Esophagus squamous epithelium (tissue), 5 donors: ENCODE measurements around the gene TPCN2. TPM values are rescaled to one million over a fixed set of nuclear protein-coding genes. Genes with fewer than 3 reads are reported as not detected.

Experiments
- DNase-seq: peaks from one replicate; lab custom pipeline; 2025; lab: John Stamatoyannopoulos, UW
- H3K27ac ChIP-seq, 4 donors: fragments of 200-600 bp; sonication (generic); one replicate each; pipeline ENCODE4 v1.5.1; 2016 to 2019; ENCODE audit warnings: mild to moderate bottlenecking in 1 of 4
- H3K27me3 ChIP-seq, 4 donors: fragments of 200-600 bp; sonication (generic); 1 replicate in 3 of 4; 2 replicates in 1 of 4; pipeline versions ENCODE4 v1.5.1 to v1.6.0; 2017 to 2021; ENCODE audit warnings: antibody characterized with exemption in 1 of 4
- H3K36me3 ChIP-seq, 3 donors: fragments of 200-600 bp; sonication (generic); one replicate each; pipeline ENCODE4 v1.5.1; 2016 to 2019
- H3K4me1 ChIP-seq, 3 donors: fragments of 200-600 bp; sonication (generic); one replicate each; pipeline ENCODE4 v1.5.1; 2017 to 2019
- H3K4me3 ChIP-seq, 4 donors: fragments of 200-600 bp; sonication (generic); 1 replicate in 3 of 4; 2 replicates in 1 of 4; pipeline ENCODE4 v1.5.1; 2016 to 2019; ENCODE audit warnings: mild to moderate bottlenecking in 2 of 4, moderate library complexity in 1 of 4
- H3K9me3 ChIP-seq, 3 donors: fragments of 200-600 bp; sonication (generic); one replicate each; pipeline ENCODE4 v1.5.1; 2016 to 2019
- POLR2A ChIP-seq, 4 donors: fragments of 450-650 bp; IDR thresholded peaks; one replicate each; pipeline ENCODE4 v1.6.1; 2017; ENCODE audit warnings: antibody characterized with exemption in 4 of 4, mild to moderate bottlenecking in 4 of 4, moderate library complexity in 3 of 4
- WGBS, 2 donors: methylation state at CpG; one replicate each; pipeline ENCODE4 v1.1.5; 2018; 5-methylcytosine and 5-hydroxymethylcytosine counted together
- intact Hi-C: fragments of 100-400 bp; cut with DNase I; formaldehyde crosslinking; loops from one replicate; pipeline ENCODE4 v1.15.0; 2022
- total RNA-seq, 4 donors: library from RNA; depleted of rRNA; stranded (reverse); fragments of >200 nt; gene quantifications; one replicate each; pipeline ENCODE4 v1.1.0, GENCODE V29; 2016
- TF ChIP-seq, protein P1 (sequence below), 6 experiments: fragments of 450-650 bp in 4 of 6; fragments of 200-600 bp in 2 of 6; sonication (generic) in 2 of 6; IDR thresholded peaks; one replicate each; pipeline ENCODE4 v1.5.1; 2016 to 2019; ENCODE audit warnings: antibody characterized with exemption in 6 of 6, mild to moderate bottlenecking in 4 of 6, moderate library complexity in 4 of 6
- donor health status: DM: yes; HTN: yes; CAD: no.

TPCN2 gene
- total RNA-seq, 4 donors from 2014 or later = 7.9 to 12.0 (median 9.1) TPM

- no peak overlapping the region for H3K27ac ChIP-seq
- no peaks in the 10 kb centered on the region for H3K9me3 ChIP-seq
- WGBS, 2 donors = 68 to 76% methylated on average over 2 of the region's 2 CpGs
- H3K4me1 ChIP-seq = peaks cover 0 to 14% (median 0%) of the 10 kb centered on the region in 3 donors
- intact Hi-C loops = no loop called here
- DNase-seq = no peak
- peaks cover 0 to 6% (median 0%) of the 10 kb centered on the region in 4 donors for H3K27me3 ChIP-seq
- TF ChIP-seq, protein P1, sequence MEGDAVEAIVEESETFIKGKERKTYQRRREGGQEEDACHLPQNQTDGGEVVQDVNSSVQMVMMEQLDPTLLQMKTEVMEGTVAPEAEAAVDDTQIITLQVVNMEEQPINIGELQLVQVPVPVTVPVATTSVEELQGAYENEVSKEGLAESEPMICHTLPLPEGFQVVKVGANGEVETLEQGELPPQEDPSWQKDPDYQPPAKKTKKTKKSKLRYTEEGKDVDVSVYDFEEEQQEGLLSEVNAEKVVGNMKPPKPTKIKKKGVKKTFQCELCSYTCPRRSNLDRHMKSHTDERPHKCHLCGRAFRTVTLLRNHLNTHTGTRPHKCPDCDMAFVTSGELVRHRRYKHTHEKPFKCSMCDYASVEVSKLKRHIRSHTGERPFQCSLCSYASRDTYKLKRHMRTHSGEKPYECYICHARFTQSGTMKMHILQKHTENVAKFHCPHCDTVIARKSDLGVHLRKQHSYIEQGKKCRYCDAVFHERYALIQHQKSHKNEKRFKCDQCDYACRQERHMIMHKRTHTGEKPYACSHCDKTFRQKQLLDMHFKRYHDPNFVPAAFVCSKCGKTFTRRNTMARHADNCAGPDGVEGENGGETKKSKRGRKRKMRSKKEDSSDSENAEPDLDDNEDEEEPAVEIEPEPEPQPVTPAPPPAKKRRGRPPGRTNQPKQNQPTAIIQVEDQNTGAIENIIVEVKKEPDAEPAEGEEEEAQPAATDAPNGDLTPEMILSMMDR (IDR thresholded peaks at IDR 0.05) = no peak
- TF ChIP-seq POLR2A (IDR thresholded peaks at IDR 0.05) = no peak
- no peak overlapping the region for H3K4me3 ChIP-seq
- H3K36me3 ChIP-seq = no peaks in the 10 kb centered on the region
Measured at GRCh38 chr11:69041516-69041915, 7.2 kb upstream of the TPCN2 start.

DNA sequence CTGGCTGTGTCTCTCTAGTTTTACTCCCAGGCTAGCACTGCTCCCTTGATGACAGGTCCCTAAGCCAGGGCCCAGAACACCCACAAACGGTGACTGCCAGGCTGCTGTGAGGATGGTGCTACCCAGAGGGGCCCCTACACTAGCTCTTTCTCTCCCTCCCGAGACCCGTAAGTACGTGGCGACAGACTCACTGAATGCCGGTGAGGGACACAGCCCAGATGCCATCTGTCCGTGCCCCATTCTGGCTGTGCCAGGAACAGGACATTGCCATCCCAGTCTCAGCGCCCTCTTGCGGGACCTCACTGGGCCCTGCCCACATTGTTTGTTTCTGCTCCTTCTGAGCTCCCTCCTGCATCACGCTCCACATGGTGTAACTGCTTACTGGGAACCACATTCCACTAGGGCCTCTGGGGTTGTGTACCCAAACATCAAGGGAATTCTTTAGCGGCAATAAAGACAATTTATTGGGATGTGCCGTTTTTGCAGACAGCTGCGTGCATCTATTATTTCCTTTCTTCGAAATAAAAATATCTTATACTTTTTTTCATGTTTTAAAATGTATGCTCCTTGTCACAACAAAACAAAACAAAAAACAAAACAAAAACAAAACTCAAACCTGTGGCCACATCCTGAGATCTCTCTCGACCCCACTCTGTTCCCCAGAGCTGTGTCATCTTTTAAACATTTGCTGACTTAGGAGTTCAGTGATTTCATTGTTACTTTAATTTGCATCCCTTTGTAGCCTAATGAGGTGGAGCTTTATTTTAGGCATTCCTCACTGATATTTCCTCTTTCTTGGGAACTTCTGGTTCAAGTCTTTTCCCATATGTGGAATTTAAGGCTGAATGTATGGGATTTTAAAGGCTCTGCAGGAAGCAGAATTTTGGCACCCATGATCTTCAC is 4.4 kb upstream of the TPCN2 start:
- Histone ChIP-seq H3K9me3 (no peaks in the 10 kb centered on the region), H3K36me3 (no peaks in the 10 kb centered on the region), H3K4me1 (peaks cover 0 to 23% (median 8%) of the 10 kb centered on the region in 3 donors), H3K27me3 (peaks cover 0 to 6% (median 0%) of the 10 kb centered on the region in 4 donors), H3K4me3 (no peak overlapping the region), H3K27ac (peak overlapping the region; percentile 19 to 83 (median 54))
- TF ChIP-seq, protein P1 (IDR thresholded peaks at IDR 0.05) = peak in 5 of 6 experiments; percentile 29 to 60 (median 41)
- TF ChIP-seq POLR2A (IDR thresholded peaks at IDR 0.05) = no peak
- 22 to 26% methylated on average over 15 of the region's 15 CpGs for WGBS, 2 donors
- intact Hi-C loops = no loop called here
- no peak for DNase-seq

DNA sequence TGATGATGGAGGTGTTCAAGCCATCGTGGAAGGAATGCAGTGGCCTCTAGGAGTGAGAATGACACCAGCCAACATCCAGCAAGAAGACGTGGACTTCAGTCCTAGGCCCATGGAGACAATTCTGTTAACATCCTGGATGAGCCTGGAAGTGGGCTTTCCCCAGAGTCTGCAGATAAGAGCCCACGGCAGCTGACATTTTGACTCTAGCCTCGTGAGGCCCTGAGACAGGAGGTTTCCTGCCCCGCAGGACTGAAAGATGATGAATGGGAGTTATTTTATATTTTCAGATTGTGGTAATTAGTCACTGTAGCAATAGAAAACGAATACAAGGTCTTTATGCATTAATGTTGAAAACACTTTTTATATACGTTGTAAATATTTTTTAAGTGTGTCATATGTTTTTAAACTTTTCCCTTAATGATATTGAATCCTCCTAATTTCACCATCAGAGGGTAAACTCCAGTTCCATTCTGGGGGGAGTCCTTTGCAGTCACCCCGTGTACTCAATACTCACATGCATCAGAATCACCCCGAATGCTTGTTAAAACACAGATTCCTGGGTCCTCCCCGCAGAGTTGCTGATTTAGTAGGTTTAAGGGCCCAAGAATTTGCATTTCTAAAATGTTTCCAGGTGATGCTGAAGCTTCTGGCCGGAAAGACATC is 570 bp upstream of the TPCN2 start:
- peak overlapping the region; percentile 89 to 99 (median 96) for H3K27ac ChIP-seq
- H3K27me3 ChIP-seq = no peaks in the 10 kb centered on the region
- intact Hi-C loops = no loop called here
- no peaks in the 10 kb centered on the region for H3K36me3 ChIP-seq
- peaks cover 0 to 61% (median 43%) of the 10 kb centered on the region in 3 donors for H3K4me1 ChIP-seq
- WGBS, 2 donors = 34 to 47% methylated on average over 7 to 8 of the region's 11 CpGs
- no peak for TF ChIP-seq POLR2A (IDR thresholded peaks at IDR 0.05)
- TF ChIP-seq, protein P1 (IDR thresholded peaks at IDR 0.05) = no peak
- H3K4me3 ChIP-seq = peak overlapping the region; percentile 62 to 99 (median 92)
- DNase-seq = no peak
- no peaks in the 10 kb centered on the region for H3K9me3 ChIP-seq

DNA sequence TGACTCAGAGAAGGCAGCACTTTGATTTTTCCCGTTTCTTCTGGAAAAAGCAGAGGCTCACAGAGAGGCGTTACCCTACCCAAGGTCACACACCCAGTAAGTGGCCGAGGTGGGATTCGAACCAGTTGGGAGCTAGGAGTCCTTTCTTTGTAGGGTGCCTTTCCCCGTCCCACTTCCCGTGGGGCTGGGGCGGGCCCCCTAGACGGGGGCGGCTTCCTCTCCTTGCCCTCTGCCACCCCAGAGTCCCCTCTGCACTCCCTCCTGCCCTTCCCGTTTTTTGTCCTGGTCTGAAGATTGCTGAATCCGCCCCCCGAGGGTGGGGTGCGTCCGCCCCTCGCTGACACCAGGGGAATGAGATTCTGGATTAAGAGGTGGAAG is 747 bp downstream of the TPCN2 start:
- H3K4me1 ChIP-seq = peaks cover 0 to 63% (median 49%) of the 10 kb centered on the region in 3 donors
- peak overlapping the region; percentile 62 to 99 (median 92) for H3K4me3 ChIP-seq
- no peak for DNase-seq
- H3K9me3 ChIP-seq = no peaks in the 10 kb centered on the region
- no peaks in the 10 kb centered on the region for H3K27me3 ChIP-seq
- 1 to 3% methylated on average over 6 to 12 of the region's 15 CpGs for WGBS, 2 donors
- intact Hi-C loops = no loop called here
- H3K36me3 ChIP-seq = peaks cover 4 to 8% (median 8%) of the 10 kb centered on the region in 3 donors
- H3K27ac ChIP-seq = peak overlapping the region; percentile 89 to 99 (median 96)
- TF ChIP-seq, protein P1 (IDR thresholded peaks at IDR 0.05) = no peak
- TF ChIP-seq POLR2A (IDR thresholded peaks at IDR 0.05) = no peak
